CD4-positive, alpha-beta T cell treated with Interleukin-17A for 4 hours (primary cell): ENCODE data around the gene SUFU.
A peak's percentile ranks its signal among the peaks of the same experiment; 100 is the strongest.

Experiments
- DNase-seq: peaks from one replicate; pipeline ENCODE4 v3.0.0-alpha.2; 2020; ENCODE audit warnings: mixed read lengths

SUFU gene

DNA sequence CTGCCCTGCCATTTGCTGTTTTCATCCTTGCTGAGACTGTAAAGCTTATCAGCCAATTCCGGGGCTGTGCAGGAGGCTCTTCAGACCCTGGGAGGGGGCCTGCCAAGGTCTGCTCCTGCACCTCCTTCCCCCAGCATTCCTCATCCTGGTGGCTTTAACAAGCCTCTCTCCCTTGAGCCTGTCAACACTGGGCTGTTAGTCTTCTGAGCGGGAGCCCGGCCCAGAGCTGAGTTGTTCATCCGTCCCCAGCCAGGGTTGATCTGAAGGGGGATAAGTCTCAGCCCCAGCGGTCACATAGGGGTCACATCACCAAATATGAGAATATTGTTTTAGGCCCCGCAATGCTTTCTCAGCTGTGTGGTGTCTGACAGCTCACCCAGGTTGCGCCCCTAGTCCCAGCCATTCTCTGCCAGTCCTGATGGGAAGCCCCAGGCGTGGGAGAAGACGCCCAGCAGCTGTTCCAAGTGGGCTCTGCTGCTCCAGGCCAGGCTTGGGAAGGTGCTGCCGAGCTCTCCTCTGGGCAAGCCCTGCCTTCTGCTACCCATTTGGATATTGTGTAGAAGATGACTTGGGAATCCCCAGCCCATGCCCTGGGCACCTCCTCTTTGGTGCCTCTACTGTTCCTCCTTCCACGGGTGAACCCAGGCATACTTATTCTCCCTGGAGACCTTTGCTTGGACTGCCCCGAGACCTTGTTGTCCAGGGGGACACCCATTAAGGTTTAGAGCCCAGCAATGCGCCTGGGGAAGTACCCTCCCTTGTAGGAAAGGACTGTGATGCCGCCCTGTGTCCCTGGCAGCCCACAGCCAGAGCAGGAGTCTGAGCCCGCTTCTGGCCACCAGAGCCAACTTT is 117.0 kb downstream of the SUFU start:
- DNase-seq, result no peak

DNA sequence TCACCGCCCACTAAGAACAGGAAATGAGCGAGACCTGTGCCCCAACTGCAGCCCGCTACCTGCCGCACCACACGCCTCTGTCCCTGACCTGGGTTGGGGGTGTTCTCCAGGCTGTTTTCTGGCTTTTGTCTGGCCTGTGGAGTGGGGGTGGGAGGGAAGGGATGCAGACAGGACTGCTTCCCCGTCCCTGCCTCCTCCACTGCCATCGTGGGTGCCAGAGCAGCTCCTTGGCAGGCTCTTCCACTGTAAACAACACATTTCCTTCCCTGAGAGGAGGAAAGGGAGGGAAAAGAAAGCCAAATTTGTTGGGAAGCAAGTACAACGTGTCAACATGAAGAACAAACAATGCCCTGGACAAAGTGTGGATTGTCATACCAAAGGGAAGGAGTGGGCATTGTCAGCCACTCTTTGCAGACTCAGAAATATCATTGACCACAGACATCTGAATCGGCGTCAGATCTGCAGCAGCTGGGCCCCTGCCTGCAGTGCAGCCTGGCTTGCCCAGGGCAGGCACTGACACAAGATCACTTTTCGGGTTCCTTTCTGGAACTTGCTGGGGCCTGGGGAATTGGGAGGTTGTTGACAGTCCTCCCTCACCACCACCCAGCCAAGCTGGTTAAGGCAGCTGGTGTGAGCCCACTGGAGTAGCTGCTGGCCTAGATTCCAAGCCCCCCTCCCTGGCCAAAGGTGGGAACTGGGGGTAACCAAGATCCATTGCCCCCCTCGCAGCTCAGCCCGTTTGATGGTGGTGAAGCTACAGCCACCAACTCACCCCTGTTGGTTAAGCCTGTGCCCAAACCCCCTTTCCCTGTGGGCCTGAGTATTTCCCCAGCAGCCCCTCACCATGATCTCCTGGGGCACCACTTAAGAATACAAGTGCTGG is 117.9 kb downstream of the SUFU start:
- DNase-seq, result peak; percentile 21

DNA sequence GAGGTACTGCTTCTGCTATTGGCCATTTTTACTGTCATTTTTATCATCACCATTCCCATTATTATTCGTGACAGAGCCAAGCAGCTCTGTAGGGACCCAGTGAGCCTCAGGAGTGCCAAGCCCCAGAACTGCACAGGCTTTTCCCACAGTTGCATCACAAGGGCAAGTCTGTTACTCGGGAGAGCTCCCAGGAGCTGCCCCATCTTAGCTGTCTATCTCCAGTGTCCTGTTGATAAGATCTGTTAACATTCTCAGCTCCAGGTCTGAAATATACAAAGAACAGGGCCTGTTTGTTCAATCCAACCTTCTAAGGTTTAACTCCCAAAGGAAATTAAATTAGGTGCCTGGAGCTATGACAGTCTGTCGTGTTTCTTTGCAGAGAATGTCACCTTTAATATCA is 120.3 kb downstream of the SUFU start:
- DNase-seq, result no peak

DNA sequence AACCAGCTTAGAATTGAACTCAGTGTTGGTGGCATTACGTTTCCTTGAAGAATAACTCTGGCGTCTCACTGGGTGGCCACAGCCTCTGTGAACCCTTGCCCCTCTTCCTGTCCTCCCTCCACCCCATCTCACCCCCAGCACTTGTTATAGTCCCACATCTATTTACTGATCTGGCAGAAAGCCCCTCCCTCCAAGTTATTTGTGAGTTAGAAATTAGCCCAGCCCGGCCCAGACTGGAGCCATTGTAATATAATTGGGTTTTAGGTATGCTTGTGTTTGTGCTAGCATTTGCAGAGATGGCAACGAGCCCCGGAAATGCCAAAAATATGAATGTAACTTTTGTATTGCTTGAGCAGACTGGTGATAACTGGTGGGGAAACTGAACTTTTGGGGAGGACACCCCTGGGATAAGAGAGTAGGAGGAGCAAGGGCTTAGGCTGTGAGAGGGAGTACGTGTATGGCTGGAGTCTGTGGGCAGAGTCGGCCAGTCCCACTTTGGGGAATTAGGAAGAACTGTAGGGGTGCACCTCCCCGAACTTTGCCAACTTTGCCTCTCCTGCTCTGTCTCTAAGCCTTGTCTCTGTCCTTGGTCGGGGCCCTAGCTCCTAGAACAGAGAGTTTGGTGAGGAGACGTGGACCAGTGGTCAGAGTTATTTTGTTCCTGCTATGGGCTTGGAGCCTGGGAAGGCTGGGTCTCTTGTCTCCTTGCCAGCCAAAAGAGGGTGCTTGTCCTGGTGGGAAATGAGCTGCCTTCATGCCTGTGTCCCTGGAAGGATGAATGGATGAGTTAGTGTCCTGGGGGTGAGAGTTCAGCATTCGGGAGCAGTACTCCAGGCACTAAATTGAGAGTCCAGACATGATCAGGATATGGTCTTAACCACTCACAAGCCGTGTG is 121.2 kb downstream of the SUFU start:
- DNase-seq, result no peak

DNA sequence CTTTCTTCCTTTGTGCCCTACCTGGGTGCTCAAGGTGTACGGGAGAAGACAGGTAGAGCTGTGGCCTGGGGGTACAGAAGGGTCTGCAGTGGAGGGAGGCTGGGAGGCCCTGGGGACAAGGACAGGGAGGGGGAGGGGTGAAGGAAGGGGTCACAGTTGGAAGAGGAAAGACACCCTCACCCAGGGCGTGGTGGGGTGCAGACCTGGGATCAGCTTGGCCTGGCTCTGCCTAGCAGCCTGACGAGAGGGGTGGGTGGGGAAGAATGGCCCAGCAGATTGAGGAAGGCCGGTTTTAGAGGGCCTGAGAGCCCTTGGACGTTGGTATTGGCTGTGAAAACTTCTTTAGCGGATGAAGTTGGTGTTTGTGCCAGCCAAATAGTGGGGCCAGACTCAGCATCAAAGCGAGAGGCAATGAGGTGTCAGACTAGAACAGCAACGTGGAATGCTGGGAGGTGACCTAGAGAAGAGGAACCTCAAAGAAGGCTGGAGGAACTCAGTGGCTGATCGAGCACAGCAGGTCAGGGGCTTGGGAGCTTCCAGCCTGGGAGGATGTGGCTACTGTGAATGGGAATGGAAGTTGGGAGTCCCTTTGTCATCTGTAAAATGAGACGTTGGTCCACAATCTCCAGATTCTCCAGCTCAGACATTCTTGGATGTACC is 122.4 kb downstream of the SUFU start:
- no peak for DNase-seq

DNA sequence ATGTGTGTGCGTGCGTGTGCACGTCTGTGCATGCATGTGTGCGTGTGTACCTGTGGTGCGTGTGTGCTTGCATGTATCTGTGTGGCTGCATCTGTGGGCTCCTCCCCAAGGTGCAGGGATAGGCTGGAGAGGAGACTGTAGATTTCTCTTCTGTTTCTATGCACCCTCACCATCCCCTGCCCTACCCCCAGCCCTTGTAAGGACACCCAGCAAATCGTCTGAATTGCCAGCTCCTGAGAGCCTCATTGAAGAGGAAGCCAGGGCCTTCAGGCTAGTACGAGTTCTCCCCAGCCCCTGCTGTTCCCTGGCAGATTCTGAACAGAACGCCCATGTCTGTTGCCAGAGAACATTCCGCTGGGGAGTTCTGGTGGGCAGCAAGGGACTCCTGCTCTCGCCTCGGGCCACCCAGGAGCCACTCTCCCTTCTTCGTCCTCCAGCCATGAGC is 123.5 kb downstream of the SUFU start:
- no peak for DNase-seq

DNA sequence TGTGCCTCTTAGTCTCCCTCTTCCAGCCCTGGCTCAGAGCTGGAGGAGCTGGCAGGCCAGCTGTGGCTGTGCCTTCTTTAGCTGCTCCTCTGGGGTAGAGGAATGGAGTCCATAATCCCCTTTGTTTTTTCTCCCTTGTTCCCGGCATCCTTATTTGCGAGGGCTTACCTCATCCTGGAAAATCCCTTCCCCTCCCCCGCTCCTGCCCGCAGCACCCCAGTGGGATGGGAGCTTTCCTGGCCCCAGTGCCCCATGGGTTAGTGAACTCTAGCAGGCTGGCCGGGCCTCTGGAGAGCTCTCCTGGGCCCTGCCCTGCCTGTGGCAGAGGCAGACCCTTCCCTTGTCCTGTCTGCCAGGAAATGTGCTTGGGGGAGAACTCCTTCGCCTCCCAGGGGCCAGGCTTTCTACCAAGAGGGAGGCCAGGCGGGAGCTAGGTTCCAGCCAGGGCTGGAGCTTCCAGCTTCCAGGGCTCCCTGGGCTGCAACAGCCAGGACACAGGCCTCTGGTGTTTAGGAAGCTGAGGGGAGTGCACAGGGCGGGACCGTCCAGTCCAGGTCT is 124.0 kb downstream of the SUFU start:
- DNase-seq, result no peak

DNA sequence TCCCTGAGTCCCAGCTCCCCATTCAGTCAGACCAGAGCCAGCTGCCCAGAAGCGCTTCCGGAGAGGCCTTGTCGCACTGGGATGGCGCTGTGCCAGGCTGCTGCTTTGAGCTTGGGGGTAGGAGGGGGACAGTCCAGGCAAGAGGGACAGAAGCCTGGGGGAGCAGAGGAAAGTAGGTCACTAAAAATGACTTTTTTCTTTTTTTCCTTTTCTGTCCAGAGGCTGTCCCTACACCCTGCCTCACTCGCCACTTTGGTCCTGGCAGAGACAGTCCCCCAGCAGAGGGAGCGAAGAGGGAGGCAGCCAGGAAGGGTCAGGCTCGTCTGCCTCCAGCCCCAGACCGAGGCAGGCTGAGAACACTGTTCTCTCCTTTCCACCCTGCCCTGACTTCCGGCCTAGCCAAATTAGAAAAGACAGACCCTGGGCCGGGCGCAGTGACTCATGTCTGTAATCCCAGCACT is 124.7 kb downstream of the SUFU start:
- DNase-seq, result no peak

DNA sequence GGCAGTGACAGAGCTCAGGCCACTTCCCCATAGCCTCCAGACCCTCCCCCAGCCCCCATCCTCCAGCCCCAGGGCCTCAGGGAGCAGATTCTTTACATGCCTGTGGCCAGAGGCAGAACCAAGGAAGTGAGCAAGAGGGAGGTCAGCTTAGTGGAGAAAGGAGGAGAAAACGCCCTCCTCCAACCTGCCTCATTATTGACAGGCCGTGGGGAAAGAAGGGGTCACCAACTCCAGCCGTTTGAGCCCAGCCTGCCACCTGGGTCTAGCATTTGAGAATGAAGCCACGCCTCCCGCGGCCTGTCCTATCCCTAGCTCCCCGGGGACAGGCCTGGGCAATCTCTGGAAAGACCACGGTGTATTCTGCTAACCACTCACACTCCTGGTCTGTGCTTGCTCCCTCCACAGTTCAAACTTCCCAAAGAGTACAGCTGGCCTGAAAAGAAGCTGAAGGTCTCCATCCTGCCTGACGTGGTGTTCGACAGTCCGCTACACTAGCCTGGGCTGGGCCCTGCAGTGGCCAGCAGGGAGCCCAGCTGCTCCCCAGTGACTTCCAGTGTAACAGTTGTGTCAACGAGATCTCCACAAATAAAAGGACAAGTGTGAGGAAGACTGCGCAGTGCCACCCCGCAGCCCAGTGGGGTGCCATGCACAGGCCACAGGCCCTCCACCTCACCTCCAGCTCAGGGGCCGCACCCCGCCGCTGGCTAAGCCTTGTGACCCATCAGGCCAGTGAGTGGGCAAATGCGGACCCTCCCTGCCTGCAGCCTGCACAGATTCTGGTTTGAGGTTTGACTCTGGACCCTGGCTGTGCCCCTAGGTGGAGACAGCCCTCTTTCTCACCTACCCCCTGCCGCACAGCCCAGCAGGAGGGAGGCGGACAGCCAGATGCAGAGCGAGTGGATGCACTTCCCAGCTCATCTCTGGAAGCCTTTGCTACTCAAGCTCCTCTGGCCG is 126.2 kb downstream of the SUFU start:
- no peak for DNase-seq

DNA sequence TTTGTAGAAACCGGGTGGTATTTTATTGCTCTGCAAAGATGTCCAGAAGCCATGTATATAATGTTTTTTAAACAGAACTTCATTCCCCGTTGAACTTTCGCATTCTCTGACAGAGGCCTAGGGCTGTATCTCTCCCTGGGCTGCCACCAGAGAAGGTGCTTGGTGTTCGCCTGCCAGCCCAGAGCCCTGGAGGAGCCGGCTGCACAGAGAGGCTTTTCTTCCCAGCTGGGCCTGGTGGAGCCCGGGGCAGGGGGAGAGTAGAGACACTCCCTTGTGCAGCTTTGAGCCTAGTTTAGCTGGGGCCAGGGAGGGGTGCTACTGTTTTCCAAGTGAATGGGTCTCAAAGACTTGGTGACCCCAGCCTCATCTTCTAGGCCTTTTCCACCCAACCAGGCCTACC is 126.9 kb downstream of the SUFU start:
- no peak for DNase-seq

DNA sequence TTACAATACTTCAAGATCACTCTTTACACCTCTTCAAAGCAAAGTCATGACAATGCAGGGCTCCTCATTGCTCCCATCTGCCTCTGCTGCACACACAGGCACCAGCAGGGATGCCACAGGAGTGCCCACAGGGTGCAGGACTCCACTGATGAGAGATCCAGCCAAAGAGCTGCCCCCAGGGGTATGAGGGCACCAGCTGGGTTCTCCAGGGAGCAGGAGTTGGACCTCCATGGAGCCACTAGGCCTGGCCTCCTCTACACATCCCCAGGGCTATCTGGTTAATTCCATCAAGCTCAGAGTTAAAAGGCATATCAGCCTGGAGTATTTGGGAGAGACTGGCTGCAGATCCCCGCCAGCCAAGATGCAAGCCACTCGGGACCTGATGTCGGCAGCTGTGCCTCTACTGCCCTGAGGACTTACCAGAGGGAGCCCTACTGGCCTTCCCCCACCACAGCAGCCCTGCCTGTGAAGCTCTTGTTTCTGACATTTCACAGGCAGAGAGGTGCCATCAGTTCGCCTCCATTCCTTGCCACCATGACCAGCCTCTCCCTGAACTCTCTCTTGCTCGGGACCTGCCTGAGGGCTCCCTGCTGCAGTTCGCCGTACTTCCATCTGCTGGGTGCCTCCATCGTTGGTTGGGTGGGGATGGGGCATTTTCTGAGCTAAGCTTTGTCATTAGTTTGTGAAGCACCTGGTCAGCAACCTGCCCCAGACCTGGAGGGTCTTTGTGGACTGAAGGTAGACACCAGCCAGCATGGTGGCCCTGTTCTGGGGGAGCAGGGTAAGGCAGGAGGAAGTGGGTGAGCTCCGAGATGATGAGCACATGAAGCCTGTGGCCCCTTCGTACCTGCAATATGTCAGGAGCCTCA is 128.0 kb downstream of the SUFU start:
- DNase-seq, result no peak

DNA sequence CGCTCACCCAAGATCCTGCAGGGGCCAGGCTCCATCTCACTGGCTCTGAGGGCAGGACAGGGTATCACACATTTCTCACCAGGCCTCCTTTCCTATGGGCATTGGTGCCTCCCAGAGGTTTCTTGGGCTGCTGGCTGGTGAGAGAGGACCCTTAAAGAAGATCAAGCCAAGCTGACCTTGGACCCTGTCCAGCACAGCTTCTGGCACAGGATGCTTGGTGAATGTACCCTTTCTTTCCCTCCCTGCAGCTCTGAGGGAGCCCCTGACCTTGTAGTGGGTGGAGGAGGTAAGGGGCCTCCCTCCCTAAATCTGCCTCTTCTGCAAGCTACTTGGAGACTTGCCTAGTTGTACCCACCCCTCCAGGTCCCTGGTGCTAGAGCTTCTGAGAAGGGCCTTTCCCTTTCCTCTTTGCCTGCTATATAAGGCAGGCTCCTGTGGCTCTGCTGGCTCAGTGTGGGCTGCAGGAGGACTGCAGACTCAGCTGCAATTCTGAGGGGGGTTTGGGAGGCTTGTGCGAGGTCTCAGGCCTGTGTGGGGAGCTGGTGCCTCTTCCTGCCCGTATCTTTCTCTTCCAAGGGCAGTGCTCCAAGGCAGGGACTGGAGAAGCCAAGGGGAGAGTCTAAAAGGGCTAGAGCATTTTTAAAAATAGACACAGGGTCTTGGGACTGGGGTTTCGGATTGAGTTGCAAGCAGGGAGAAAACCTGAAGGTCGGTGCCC is 128.8 kb downstream of the SUFU start:
- no peak for DNase-seq

DNA sequence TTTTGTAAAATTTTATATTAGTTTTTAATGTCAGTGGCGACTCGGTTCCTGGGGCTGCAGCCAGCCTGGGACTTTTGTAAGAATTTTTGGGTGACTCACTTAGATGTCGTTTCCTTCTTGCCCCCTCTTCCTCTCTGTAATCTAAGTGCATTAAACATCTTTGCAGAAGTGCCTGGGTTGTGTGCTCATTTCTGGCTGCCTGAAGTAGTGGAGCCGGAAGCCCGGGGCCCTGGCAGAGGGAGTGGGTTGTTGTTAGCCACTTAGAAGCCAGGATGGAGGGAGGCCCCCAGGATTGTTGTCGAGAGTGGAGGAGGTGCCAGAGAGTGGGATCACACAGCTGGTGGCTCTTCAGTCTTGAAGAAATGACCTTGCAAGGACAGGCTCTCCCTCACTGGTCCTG is 129.5 kb downstream of the SUFU start:
- DNase-seq, result peak; percentile 67

DNA sequence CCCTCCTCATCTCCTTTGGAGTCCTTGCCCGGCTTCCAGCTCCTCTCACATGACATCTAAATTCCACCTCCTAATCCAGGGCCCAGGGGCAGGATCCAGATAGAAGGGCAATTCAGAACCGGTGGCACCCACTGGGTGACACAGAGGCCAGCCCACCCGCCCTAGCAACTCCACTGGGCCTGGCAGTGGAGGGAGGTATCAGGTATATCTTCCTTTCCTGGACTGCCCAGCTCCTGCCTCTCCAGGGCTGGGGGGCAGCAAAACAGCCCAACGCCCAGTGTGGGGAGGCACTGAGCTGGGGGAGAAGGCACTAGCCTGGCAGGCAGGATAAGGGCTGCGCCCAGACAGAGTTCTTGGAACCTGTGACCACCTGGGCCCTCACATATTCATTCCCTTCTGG is 130.1 kb downstream of the SUFU start:
- no peak for DNase-seq

DNA sequence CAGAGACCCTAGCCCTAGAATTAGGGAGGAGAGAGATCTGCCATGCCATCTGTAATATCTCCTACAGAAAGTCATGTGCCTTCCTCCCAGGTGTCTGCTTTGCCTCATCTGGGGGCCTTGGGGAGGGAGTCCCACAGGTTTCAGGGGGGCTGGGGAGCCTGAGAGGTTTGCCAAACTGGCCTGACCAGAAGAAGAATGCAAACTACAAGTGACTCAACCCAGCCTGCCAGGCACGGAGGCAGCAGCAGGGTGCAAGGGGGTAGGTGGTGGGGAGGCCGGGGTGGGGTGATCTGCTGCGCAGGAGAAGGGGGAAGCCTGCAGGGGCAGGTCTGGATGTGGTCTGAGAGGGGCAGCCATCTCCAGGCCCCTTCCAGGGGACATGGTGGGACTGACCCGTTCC is 130.9 kb downstream of the SUFU start:
- DNase-seq, result no peak

DNA sequence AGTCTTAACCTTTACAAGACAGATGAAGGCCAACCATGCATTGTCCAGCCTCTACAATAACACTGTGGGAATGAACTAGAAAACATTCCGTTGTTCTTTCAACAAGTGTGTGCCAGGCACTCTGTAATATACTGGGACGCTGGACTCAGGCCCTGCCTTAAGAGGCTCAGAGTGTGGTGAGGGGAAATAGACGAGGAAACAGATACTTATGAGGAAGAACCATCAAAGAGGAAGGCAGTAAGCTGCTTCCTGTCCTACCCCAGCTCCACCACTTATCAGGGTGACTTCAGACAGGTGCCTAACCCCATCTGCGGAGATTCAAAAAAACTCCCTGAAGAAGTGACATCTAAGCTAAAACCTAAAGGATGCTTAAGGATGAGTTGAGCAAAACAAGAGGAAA is 131.6 kb downstream of the SUFU start:
- DNase-seq, result peak; percentile 50

DNA sequence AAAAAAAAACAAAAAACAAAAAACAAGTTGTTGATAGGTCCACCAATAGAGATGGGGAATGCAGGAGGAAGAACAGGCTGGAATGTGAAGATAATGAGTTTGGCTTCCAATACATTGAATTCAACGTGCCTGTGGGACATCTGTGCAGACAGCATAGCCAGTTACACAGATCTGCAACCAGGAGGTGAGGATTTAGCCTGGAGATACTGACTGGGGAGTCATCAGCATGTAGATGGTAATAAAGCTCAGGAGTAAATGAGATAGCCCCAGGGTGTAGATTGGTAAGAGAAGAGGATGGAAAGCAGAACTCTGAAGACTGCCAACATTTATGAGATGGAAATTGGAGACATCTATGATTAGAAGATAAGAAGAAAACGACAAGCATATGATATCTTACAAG is 135.8 kb downstream of the SUFU start:
- DNase-seq, result no peak

DNA sequence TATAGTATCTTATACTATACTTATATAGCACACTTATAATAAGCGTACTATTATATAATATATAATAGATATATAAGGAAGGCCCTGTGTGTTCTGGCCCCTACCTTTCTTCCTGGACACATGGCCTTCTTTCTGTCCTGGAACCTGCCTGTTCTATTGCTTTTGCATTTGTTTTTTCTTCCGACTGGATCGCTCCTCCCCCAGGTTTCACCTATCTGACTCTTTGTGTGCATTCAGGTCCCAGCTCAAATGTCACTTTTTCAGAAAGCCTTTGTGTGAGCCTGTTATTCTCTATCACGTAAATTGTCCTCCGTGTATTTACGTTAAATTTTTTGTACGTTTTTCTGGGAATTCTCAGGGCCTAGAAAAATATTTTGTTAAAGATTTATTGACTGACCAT is 137.6 kb downstream of the SUFU start:
- no peak for DNase-seq
